ENCODE results near the gene PRDM13. TPM values are rescaled to one million over a fixed set of nuclear protein-coding genes. Genes with fewer than 3 reads are reported as not detected.

PRDM13 gene

GRCh38 chr6:99661870-99662269 lies 55.2 kb downstream of the PRDM13 start:
- H4K8ac ChIP-seq (ENCODE audit: low read length) = no peak overlapping the region
- no peak overlapping the region for H3K4ac ChIP-seq (ENCODE audit: low read depth in 1 of 2, low read length in 2 of 2)
- H3K36me3 ChIP-seq (ENCODE audit: control insufficient read depth in 1 of 2, insufficient read depth in 2 of 2, low read depth in 1 of 2, low read length in 2 of 2) = no peaks in the 10 kb centered on the region
- no peaks in the 10 kb centered on the region for H3K9me3 ChIP-seq (ENCODE audit: control insufficient read depth, low read length)
- H3K79me1 ChIP-seq (replicated peaks; ENCODE audit: low read length, poor library complexity, severe bottlenecking) = no peaks in the 10 kb centered on the region
- no peaks in the 10 kb centered on the region for H3K4me1 ChIP-seq (ENCODE audit: control insufficient read depth, insufficient read depth, low read depth, low read length)
- H4K91ac ChIP-seq (ENCODE audit: low read length) = no peak overlapping the region
- no peak overlapping the region for H2BK5ac ChIP-seq (ENCODE audit: low read depth, low read length, poor library complexity, severe bottlenecking)
- H3K27ac ChIP-seq (ENCODE audit: low read length, poor library complexity, severe bottlenecking) = no peak overlapping the region
- H2BK15ac ChIP-seq (ENCODE audit: low read depth, poor library complexity, severe bottlenecking) = no peak overlapping the region
- H3K23ac ChIP-seq (ENCODE audit: low read length in 2 of 2) = no peak overlapping the region
- DNase-seq = no peak
- no peak overlapping the region for H2AFZ ChIP-seq (ENCODE audit: low read depth, low read length)
- H3K18ac ChIP-seq (ENCODE audit: low read depth in 1 of 2, low read length in 2 of 2) = no peak overlapping the region
- H3K9ac ChIP-seq (ENCODE audit: low read length) = no peak overlapping the region
- H3K4me2 ChIP-seq (ENCODE audit: low read length, poor library complexity, severe bottlenecking) = no peak overlapping the region
- no CpG with 5 or more reads among the region's 1 CpG for WGBS
- peaks cover 0 to 3% of the 10 kb centered on the region in 2 experiments for H3K27me3 ChIP-seq (ENCODE audit: control insufficient read depth in 1 of 2, insufficient read depth in 1 of 2, low read length in 2 of 2)
- H3K14ac ChIP-seq (ENCODE audit: low read length in 2 of 2) = no peak overlapping the region
- H2BK120ac ChIP-seq (ENCODE audit: low read depth, low read length) = no peak overlapping the region
- H2BK12ac ChIP-seq (ENCODE audit: low read length in 2 of 2) = no peak overlapping the region
- H3K4me3 ChIP-seq (ENCODE audit: insufficient read depth in 1 of 2, low read depth in 1 of 2, low read length in 2 of 2) = no peak overlapping the region
- H2AK5ac ChIP-seq (ENCODE audit: low read length, severe bottlenecking) = no peak overlapping the region

GRCh38 chr6:99662616-99663015 lies 56.0 kb downstream of the PRDM13 start:
- no peak overlapping the region for H2AFZ ChIP-seq (ENCODE audit: low read depth, low read length)
- no peak overlapping the region for H4K8ac ChIP-seq (ENCODE audit: low read length)
- no peak overlapping the region for H3K14ac ChIP-seq (ENCODE audit: low read length in 2 of 2)
- no CpG with 5 or more reads among the region's 1 CpG for WGBS
- peaks cover 0 to 3% of the 10 kb centered on the region in 2 experiments for H3K27me3 ChIP-seq (ENCODE audit: control insufficient read depth in 1 of 2, insufficient read depth in 1 of 2, low read length in 2 of 2)
- no peak overlapping the region for H2BK5ac ChIP-seq (ENCODE audit: low read depth, low read length, poor library complexity, severe bottlenecking)
- no peaks in the 10 kb centered on the region for H3K9me3 ChIP-seq (ENCODE audit: control insufficient read depth, low read length)
- no peaks in the 10 kb centered on the region for H3K4me1 ChIP-seq (ENCODE audit: control insufficient read depth, insufficient read depth, low read depth, low read length)
- no peak overlapping the region for H2BK120ac ChIP-seq (ENCODE audit: low read depth, low read length)
- H3K4ac ChIP-seq (ENCODE audit: low read depth in 1 of 2, low read length in 2 of 2) = no peak overlapping the region
- no peak for DNase-seq
- H4K91ac ChIP-seq (ENCODE audit: low read length) = no peak overlapping the region
- no peaks in the 10 kb centered on the region for H3K36me3 ChIP-seq (ENCODE audit: control insufficient read depth in 1 of 2, insufficient read depth in 2 of 2, low read depth in 1 of 2, low read length in 2 of 2)
- H3K4me2 ChIP-seq (ENCODE audit: low read length, poor library complexity, severe bottlenecking) = no peak overlapping the region
- no peak overlapping the region for H2BK15ac ChIP-seq (ENCODE audit: low read depth, poor library complexity, severe bottlenecking)
- H3K4me3 ChIP-seq (ENCODE audit: insufficient read depth in 1 of 2, low read depth in 1 of 2, low read length in 2 of 2) = no peak overlapping the region
- H3K79me1 ChIP-seq (replicated peaks; ENCODE audit: low read length, poor library complexity, severe bottlenecking) = no peaks in the 10 kb centered on the region
- no peak overlapping the region for H3K23ac ChIP-seq (ENCODE audit: low read length in 2 of 2)
- no peak overlapping the region for H2BK12ac ChIP-seq (ENCODE audit: low read length in 2 of 2)
- no peak overlapping the region for H3K27ac ChIP-seq (ENCODE audit: low read length, poor library complexity, severe bottlenecking)
- no peak overlapping the region for H2AK5ac ChIP-seq (ENCODE audit: low read length, severe bottlenecking)
- H3K9ac ChIP-seq (ENCODE audit: low read length) = no peak overlapping the region
- no peak overlapping the region for H3K18ac ChIP-seq (ENCODE audit: low read depth in 1 of 2, low read length in 2 of 2)

Small RNAs within 50 kb of the gene (small RNA-seq; reads per million reads assigned to genes)
- not detected for gene RF00019 (ENCODE audit: low read depth)

All from mesenchymal stem cell (in vitro differentiated cells and primary cell).